ENCODE data around the gene PRDM12.
A peak's percentile ranks its signal among the peaks of the same experiment; 100 is the strongest.

Gene PRDM12

DNA sequence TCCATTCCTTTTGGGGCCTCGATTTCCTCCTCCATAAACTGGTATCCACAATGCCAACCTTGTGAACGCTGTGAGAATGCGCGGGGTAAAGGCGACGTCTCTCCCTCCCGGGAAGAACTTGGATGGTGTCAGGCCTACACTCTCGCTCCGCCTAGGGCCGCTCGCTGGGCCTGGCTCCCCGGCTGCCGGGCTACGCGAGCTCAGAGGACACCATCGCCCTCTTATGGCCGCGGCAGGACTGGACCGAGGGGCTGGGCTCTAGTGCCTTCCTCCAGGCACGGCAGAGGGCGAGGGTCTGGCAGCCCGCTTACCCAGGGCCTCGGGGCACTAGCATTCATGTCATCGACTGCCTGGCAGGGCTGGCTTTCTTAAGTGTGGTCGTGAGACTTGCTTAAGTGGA lies 27.9 kb downstream of the PRDM12 start:
- no peak for DNase-seq (ENCODE audit: low read depth)

GRCh38 chr9:130693101-130693425 lies 28.7 kb downstream of the PRDM12 start:
- no peak for DNase-seq (ENCODE audit: low read depth)

DNA sequence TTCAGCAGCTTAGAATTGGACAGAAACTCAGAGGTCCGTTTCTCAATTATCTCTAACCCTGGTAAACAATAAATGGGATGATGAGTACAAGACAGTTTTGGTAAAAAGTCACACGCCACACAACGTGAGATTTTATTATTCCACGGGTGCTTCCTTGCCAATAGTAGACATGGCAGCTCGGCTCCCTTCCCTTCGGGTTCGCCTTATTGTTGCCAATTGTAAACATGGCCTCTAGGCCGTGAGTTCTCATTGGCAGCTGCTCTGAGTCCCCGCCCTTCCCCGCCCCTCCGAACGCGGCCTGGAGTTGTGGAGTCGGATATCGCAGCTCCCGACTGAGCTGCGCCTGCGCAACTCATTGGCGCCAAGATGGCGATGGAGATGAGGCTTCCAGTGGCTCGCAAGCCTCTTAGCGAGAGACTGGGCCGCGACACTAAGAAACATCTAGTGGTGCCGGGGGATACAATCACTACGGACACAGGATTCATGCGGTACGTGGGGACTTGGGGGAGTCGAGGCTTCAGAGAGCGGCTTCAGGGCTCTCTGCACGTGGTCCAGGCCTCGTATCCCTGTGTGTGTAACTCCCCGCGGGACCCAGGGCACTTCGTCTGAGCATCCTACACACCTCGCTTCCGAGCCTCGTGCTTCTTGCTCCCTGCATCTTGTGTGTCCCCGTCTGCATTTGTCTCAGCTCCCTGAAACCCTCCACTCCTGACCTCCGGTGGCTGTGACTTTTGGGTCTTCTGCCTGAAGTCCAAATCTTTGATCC lies 29.2 kb downstream of the PRDM12 start, which contains the start of gene EXOSC2:
Gene EXOSC2 (plus strand): TSS at position 355 of the 766 bp plus-strand sequence. CDS start 12 bp downstream, at position 367.
- peak; percentile 98 for DNase-seq (ENCODE audit: low read depth)

DNA sequence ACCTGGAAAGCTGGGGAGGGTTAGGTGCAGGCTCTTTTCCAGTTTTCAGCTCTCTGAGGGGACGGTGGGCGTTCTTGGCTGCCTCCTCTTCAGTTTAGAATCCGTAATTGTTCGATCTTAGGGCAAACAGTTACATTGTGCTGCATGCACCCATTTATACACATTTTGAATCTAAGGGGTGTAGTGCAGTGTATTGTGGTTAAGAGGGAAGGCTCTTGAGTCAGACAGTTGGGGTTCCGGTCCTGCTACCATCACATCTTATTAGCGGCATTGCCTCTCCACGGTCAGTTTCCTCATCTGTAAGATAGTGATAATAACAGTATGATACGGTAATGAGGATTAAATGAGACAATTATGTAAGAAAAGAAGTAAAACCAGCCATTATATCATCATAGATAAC lies 29.8 kb downstream of the PRDM12 start:
- no peak for DNase-seq (ENCODE audit: low read depth)

DNA sequence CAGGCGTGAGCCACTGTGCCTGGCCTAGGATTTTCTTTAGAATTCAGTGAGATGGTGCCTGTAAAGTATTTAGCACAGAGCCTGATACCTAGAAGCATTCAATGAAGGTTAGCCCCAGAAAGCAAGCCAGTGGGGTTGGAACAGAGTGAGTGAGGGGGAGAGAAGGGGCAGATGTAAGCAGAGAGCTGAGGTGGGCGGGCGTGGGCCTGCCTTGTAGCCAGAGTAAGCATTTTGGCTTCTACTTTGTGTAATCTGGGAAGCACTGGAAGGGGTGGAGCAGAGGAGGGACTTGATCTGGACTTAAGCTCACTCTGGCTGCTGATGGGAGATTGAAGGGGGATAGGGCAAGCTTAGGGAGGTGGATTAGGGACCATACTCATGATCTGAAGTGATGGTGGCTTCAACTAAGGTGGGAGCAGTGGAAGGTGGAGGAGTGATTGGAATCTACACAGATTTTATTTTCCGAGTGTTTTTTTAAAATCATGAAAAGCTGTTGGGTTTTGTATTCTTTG lies 31.8 kb downstream of the PRDM12 start:
- DNase-seq (ENCODE audit: low read depth), result no peak

GRCh38 chr9:130696996-130697395 lies 32.6 kb downstream of the PRDM12 start:
- DNase-seq (ENCODE audit: low read depth), result no peak

DNA sequence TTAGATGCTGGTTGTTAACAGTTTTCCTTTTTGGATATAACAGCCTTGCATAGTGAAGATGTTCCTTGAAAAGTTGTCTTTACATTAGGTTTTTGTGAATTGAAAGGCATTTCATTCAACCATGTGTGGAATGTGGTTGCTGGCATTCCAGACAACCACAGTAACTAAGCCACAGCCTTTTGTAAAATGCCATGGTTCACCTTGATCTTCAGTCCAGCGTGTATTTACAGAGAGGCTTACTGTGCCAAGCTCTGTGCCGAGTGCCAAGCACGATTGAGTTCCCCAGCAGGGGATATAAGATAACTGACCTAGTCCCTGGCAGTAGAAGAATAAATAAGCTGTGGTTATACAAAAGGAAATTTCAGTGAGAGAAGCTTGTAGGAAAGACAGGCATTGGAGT lies 34.1 kb downstream of the PRDM12 start:
- DNase-seq (ENCODE audit: low read depth), result no peak

DNA sequence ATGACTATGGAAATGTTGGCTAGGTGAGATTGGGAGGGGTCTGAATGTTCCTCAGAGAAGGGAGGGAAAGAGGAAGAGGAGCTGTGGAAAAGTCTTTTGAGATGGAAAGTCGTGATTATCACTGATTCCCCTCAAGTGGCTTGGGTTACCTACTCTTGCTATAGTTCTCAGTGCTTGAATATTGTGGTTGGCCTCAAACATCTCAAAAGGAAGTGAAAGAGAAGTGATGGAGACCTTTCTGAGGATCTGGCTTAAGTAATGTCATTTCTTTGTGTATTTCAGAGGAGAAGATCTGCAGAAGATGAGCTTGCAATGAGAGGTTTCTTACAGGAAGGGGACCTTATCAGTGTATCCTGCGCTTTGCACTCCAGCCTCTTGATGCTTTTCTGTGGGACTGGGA lies 34.7 kb downstream of the PRDM12 start:
- DNase-seq (ENCODE audit: low read depth), result no peak

DNA sequence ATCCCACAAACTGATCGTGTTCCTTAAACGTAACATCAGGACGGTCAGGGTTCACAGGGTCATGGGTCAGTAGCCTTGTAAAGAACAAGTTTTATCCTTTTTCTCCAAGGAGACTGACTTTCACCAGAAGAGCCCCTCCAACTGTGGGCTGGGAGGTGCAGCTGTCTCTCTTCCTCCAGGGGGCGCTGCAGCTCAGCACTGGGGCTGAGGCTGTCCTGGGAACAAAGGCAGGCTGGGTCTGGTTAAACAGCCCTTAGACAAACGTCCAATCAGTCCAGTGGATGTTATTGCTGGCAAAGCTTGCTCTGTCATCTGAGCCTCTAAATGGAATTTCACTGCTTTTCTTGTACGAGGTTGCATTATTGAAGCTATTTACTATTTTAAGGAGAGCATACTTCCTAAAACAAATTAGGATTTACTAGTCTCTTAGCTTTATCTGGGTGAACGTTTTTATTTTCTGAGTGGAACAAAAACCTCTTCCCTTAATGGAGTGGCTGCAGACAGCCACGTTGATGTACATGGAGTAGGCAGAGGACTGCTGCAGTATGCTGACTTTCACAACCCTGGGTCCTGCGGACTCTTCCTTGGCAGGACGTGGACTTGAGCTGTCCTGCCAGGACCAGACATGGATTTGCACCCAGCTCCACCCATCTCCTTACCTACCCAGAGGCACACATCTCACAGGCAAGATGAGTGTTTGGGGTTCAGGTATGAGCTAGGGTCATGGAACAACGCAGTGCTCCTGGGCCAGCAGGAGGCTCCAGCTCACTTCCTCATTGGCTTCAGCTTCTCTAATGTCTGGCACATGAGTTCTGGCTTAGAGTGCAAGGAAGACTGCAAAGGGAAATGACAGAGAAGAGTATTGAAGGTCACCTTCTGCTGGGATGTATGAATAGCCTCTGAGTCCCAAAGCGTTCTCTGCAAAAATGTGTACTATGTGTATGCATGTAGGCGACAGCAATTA lies 36.9 kb downstream of the PRDM12 start:
- peak; percentile 84 for DNase-seq (ENCODE audit: low read depth)

- DNase-seq (ENCODE audit: low read depth), result no peak
Measured at GRCh38 chr9:130703501-130703900, 39.1 kb downstream of the PRDM12 start.

DNA sequence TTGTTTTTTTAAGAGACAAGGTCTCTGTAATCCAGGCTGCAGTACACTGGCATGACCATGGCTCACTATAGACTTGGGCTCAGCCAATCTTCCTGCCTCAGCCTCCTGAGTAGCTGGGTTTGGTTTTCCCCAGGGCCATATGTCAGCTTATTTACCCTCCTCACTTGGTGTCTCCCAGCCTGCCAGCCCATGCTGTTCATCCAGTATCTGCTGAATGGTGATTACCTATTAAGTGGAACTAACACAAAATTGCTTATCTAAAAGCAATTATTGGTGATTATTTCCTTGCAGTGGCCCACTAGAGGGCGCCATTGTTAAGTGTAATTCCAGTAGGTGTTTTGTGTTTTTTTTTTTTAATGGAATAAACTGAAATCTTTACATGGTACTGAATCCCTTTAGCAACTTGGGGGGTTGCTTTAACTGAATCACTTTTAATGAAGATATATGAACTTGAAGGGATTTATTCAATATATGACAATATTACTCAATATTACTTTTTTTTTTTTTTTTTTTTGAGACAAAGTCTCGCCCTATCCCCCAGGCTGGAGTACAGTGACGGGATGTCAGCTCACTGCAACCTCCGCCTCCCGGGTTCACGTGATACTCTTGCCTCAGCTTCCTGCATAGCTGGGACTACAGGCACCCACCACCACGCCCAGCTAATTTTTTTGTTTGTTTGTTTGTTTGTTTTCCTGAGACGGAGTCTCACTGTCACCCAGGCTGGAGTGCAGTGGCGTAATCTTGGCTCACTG lies 43.0 kb downstream of the PRDM12 start:
- DNase-seq (ENCODE audit: low read depth), result peak; percentile 56

- DNase-seq (ENCODE audit: low read depth), result no peak
Measured at GRCh38 chr9:130710822-130711352, 46.5 kb downstream of the PRDM12 start.

DNA sequence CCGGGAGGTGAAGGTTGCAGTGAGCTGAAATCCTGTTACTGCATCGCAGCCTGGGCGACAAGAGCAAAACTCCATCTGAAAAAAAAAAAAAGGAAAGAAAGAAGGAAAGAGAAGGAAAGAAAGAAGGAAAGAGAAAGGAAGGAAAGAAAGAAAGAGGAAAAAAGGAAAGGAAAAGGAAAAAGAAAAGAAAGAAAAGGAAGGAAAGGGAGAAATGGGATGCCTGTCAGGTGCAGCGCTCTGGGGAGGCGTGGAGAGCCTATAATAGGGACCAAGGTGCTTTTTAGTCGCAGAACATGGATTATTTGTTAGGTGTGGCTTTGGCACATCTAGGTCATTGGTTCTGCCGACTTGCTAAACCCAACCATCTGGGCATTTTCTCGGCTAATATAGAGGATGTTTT lies 47.1 kb downstream of the PRDM12 start:
- DNase-seq (ENCODE audit: low read depth), result no peak

DNA sequence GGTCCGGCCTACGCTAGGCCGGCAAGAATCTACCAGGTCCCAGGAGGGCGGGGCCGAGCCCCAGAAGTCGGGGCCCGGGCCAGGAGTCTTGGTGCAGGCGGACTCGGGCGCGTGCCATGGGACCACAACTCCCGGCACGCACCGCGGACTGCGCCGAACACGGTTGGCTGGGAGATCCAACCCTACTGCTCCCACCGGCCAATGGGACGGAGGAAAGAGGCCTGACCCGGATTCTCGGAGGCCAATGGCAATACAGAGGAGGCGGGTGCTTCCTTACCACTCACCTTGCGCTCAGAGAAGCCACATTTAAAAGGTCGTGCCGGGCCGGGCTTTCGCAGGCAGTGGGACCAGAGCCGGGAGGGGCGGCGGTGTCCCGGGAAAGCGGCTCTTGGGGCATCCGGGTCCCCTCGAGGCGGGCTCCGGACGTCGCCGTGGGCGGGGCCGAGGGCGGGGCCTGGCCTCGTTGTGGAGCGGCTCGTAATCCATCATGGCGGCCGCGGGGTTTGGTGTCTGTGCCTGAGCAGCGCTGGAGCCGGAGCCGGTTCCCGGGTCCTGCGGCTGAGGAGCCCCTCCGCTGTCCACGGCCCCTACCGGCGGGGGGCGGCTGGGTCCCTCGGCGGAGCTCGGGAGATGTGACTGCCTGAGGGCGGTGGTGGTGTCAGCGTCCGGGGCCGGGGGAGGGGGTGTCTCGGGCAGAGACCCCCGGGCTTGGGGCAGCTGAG lies 48.3 kb downstream of the PRDM12 start:
- DNase-seq (ENCODE audit: low read depth), result peak; percentile 98

DNA sequence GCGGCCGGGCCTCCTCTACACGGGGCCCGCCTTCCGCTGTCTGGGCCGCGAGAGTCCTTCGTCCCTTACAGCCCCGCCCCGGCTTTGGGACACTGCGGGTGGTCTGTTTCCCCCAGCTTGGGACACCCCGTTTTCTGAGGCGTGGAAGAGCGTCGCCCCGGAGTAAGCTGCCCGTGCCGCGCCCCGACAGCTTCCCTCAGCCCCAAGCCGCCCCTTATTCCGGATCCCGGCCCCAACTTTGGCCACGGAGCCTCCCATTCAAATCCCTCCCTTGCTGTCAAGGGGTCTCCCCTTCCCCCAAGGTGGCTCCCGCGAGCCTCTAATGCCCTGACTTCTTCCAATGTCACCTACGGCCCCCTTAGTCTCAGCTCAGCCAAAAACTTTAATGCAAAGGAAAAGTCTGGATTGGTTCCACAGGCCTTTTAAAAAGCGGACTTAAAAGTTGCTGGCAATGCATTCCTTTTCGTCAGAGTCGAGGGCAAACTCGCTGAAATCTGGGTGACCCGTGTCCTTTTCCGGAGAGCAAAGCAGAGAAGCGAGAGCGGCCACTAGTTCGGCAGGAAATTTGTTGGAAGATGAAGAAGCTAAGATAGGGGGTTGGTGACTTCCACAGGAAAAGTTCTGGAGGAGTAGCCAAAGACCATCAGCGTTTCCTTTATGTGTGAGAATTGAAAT lies 49.0 kb downstream of the PRDM12 start:
- no peak for DNase-seq (ENCODE audit: low read depth)

GRCh38 chr9:130714586-130715110 lies 50.3 kb downstream of the PRDM12 start:
- no peak for DNase-seq (ENCODE audit: low read depth)

GRCh38 chr9:130715270-130715669 lies 50.9 kb downstream of the PRDM12 start:
- DNase-seq (ENCODE audit: low read depth), result no peak

- no peak for DNase-seq (ENCODE audit: low read depth)
Measured at GRCh38 chr9:130718562-130718961, 54.2 kb downstream of the PRDM12 start.

GRCh38 chr9:130720762-130721161 lies 56.4 kb downstream of the PRDM12 start:
- no peak for DNase-seq (ENCODE audit: low read depth)

GRCh38 chr9:130728721-130729120 lies 64.3 kb downstream of the PRDM12 start:
- DNase-seq (ENCODE audit: low read depth), result peak; percentile 27
